Measurements from ENCODE around the gene TUBGCP3.
"Not testable (repeated sequence)": the region's sequence is repeated elsewhere in the genome, so short reads cannot be mapped to it uniquely, and the experiment has no call there.

TUBGCP3 gene

GRCh38 chr13:112529216-112529615 lies 58.7 kb downstream of the TUBGCP3 start:
- no peak for DNase-seq (ENCODE audit: low read depth)

GRCh38 chr13:112526146-112526853 lies 61.7 kb downstream of the TUBGCP3 start:
- DNase-seq (ENCODE audit: low read depth) = no peak

- no peak for DNase-seq (ENCODE audit: low read depth)
Measured at GRCh38 chr13:112525356-112525945, 62.5 kb downstream of the TUBGCP3 start.

GRCh38 chr13:112522578-112522977 lies 65.4 kb downstream of the TUBGCP3 start:
- DNase-seq (ENCODE audit: low read depth) = no peak

- DNase-seq (ENCODE audit: low read depth) = no peak
Measured at GRCh38 chr13:112521073-112521685, 66.8 kb downstream of the TUBGCP3 start.

GRCh38 chr13:112519517-112520060 lies 68.4 kb downstream of the TUBGCP3 start:
- DNase-seq (ENCODE audit: low read depth) = no peak

GRCh38 chr13:112516218-112516617 lies 71.7 kb downstream of the TUBGCP3 start:
- DNase-seq (ENCODE audit: low read depth) = no peak

GRCh38 chr13:112513761-112514160 lies 74.2 kb downstream of the TUBGCP3 start:
- DNase-seq (ENCODE audit: low read depth) = no peak

- DNase-seq (ENCODE audit: low read depth) = no peak
Measured at GRCh38 chr13:112510987-112511685, 76.8 kb downstream of the TUBGCP3 start.

GRCh38 chr13:112510002-112510780 lies 77.8 kb downstream of the TUBGCP3 start:
- no peak for DNase-seq (ENCODE audit: low read depth)

- no peak for DNase-seq (ENCODE audit: low read depth)
Measured at GRCh38 chr13:112509190-112509589, 78.8 kb downstream of the TUBGCP3 start.

GRCh38 chr13:112506046-112506445 lies 81.9 kb downstream of the TUBGCP3 start:
- DNase-seq (ENCODE audit: low read depth) = no peak

- DNase-seq (ENCODE audit: low read depth) = no peak
Measured at GRCh38 chr13:112496166-112496565, 91.8 kb downstream of the TUBGCP3 start.

GRCh38 chr13:112495465-112495864 lies 92.5 kb downstream of the TUBGCP3 start:
- no peak for DNase-seq (ENCODE audit: low read depth)

- DNase-seq (ENCODE audit: low read depth) = no peak
Measured at GRCh38 chr13:112489199-112489598, 98.8 kb downstream of the TUBGCP3 start.

- not testable (repeated sequence) for DNase-seq (ENCODE audit: low read depth)
Measured at GRCh38 chr13:112488343-112489050, 99.5 kb downstream of the TUBGCP3 start.

- no peak for DNase-seq (ENCODE audit: low read depth)
Measured at GRCh38 chr13:112487127-112487517, 100.8 kb downstream of the TUBGCP3 start.

- DNase-seq (ENCODE audit: low read depth) = no peak
Measured at GRCh38 chr13:112486386-112487126, 101.4 kb downstream of the TUBGCP3 start.

GRCh38 chr13:112485814-112486213 lies 102.1 kb downstream of the TUBGCP3 start:
- not testable (repeated sequence) for DNase-seq (ENCODE audit: low read depth)

- no peak for DNase-seq (ENCODE audit: low read depth)
Measured at GRCh38 chr13:112483299-112483698, 104.7 kb downstream of the TUBGCP3 start.
